Measurements from ENCODE around the gene BID.

GRCh38 chr22:17791196-17791595 lies 16.9 kb upstream of the BID start:
- TF ChIP-seq TAF1 (IDR thresholded peaks at IDR 0.05; ENCODE audit: borderline replicate concordance, insufficient read depth, low read length) (no peak), POLR2AphosphoS5 (IDR thresholded peaks at IDR 0.05; ENCODE audit: low read depth, low read length) (no peak), SIN3A (IDR thresholded peaks at IDR 0.05; ENCODE audit: borderline replicate concordance, insufficient read depth, low read length) (no peak), REST (IDR thresholded peaks at IDR 0.05; ENCODE audit: insufficient read depth in 1 of 2, low read depth in 2 of 2, low read length in 2 of 2) (no peak), FOXP2 (optimal IDR thresholded peaks at IDR 0.05; ENCODE audit: borderline replicate concordance, extremely low read depth, extremely low read length, insufficient read depth) (no peak)
